COLO829 (cell line): ENCODE results near the gene ZNF77.
"Not testable (repeated sequence)": the region's sequence is repeated elsewhere in the genome, so short reads cannot be mapped to it uniquely, and the experiment has no call there.

Source experiments
- DNase-seq: peaks from one replicate; pipeline ENCODE4 v3.0.0; 2012; ENCODE audit warnings: low spot score

Gene ZNF77

GRCh38 chr19:2944775-2945574 is at the start of gene ZNF77:
Gene ZNF77 (minus strand): TSS chr19:2944971. CDS start chr19:2944840, 131 bp downstream.
- peak; percentile 99 for DNase-seq

GRCh38 chr19:2993579-2993978 is 48.8 kb upstream of the ZNF77 start:
- no peak for DNase-seq

- no peak for DNase-seq
These were observed 48.2 kb upstream of the ZNF77 start for GRCh38 chr19:2992958-2993357.

- DNase-seq: not testable (repeated sequence)
These were observed 47.6 kb upstream of the ZNF77 start for GRCh38 chr19:2992333-2992732.

- DNase-seq: no peak
These were observed 44.6 kb upstream of the ZNF77 start for GRCh38 chr19:2989236-2989946.

- no peak for DNase-seq
These were observed 43.8 kb upstream of the ZNF77 start for GRCh38 chr19:2988568-2988967.

- DNase-seq: no peak
These were observed 43.0 kb upstream of the ZNF77 start for GRCh38 chr19:2987797-2988196.

- no peak for DNase-seq
These were observed 42.3 kb upstream of the ZNF77 start for GRCh38 chr19:2986951-2987524.

GRCh38 chr19:2984215-2984528 is 39.4 kb upstream of the ZNF77 start:
- no peak for DNase-seq

- DNase-seq: no peak
These were observed 38.8 kb upstream of the ZNF77 start for GRCh38 chr19:2983351-2984214.

GRCh38 chr19:2982983-2983350 is 38.2 kb upstream of the ZNF77 start:
- no peak for DNase-seq

GRCh38 chr19:2982561-2982960 is 37.8 kb upstream of the ZNF77 start:
- no peak for DNase-seq

GRCh38 chr19:2981898-2982297 is 37.1 kb upstream of the ZNF77 start:
- DNase-seq: no peak

- no peak for DNase-seq
These were observed 34.0 kb upstream of the ZNF77 start for GRCh38 chr19:2978772-2979171.

- DNase-seq: no peak
These were observed 33.5 kb upstream of the ZNF77 start for GRCh38 chr19:2978166-2978767.

- no peak for DNase-seq
These were observed 33.0 kb upstream of the ZNF77 start for GRCh38 chr19:2977746-2978138.

GRCh38 chr19:2977001-2977745 is 32.4 kb upstream of the ZNF77 start, which contains the start of gene TLE6:
Gene TLE6 (plus strand): TSS chr19:2977564. CDS start chr19:2978234, 670 bp downstream.
- DNase-seq: peak; percentile 95

GRCh38 chr19:2976609-2977000 is 31.8 kb upstream of the ZNF77 start:
- no peak for DNase-seq

- no peak for DNase-seq
These were observed 29.7 kb upstream of the ZNF77 start for GRCh38 chr19:2974342-2975041.

GRCh38 chr19:2973229-2973628 is 28.5 kb upstream of the ZNF77 start:
- no peak for DNase-seq
